Prostate gland (tissue), 2 donors: ENCODE results near the gene NCAM2. TPM values are rescaled to one million over a fixed set of nuclear protein-coding genes. Genes with fewer than 3 reads are reported as not detected.

Experiments
- DNase-seq: peaks from one replicate; pipeline ENCODE4 v3.0.0-alpha.2; 2019; ENCODE audit warnings: low spot score
- H3K27ac ChIP-seq, 2 donors: fragments of 200-600 bp; sonication (generic); 2 replicates each; pipeline ENCODE4 v1.5.1; 2017 to 2019
- H3K27me3 ChIP-seq: fragments of 200-600 bp; sonication (generic); replicated peaks from 2 replicates; pipeline ENCODE4 v1.5.1; 2019; ENCODE audit not compliant: insufficient read depth
- H3K36me3 ChIP-seq, 2 donors: fragments of 200-600 bp; sonication (generic); 1 replicate in 1 of 2; 2 replicates in 1 of 2; pipeline versions ENCODE4 v1.5.1 to v1.8.1; 2017 to 2019
- H3K4me1 ChIP-seq: fragments of 200-600 bp; sonication (generic); replicated peaks from 2 replicates; pipeline ENCODE4 v1.5.1; 2019
- H3K4me3 ChIP-seq, 2 donors: fragments of 200-600 bp; sonication (generic); 2 replicates each; pipeline ENCODE4 v1.5.1; 2017 to 2019
- H3K9me3 ChIP-seq: fragments of 200-600 bp; sonication (generic); 2 replicates; pipeline ENCODE4 v1.5.1; 2017
- CTCF ChIP-seq, 4 experiments: fragments of 200-600 bp in 2 of 4; fragments of 450-650 bp in 2 of 4; sonication (generic) in 2 of 4; IDR thresholded peaks; 1 replicate in 3 of 4; 2 replicates in 1 of 4; pipeline ENCODE4 v1.5.1; 2016 to 2019; ENCODE audit warnings: antibody characterized with exemption in 4 of 4, mild to moderate bottlenecking in 2 of 4, moderate library complexity in 2 of 4
- POLR2A ChIP-seq: fragments of 450-650 bp; IDR thresholded peaks from one replicate; pipeline ENCODE4 v1.6.1; 2016; ENCODE audit warnings: antibody characterized with exemption, mild to moderate bottlenecking
- POLR2AphosphoS5 ChIP-seq: sonication (generic); formaldehyde crosslinking; IDR thresholded peaks from one replicate; pipeline ENCODE4 v1.6.1; 2017; ENCODE audit warnings: antibody characterized with exemption
- WGBS: methylation state at CpG from one replicate; pipeline ENCODE4 v1.1.5; 2018; 5-methylcytosine and 5-hydroxymethylcytosine counted together
- intact Hi-C: fragments of 100-400 bp; cut with DNase I; formaldehyde crosslinking; loops from one replicate; pipeline ENCODE4 v1.14.2; 2022
- total RNA-seq, 2 donors: library from RNA; depleted of rRNA; stranded (reverse); fragments of >200 nt; gene quantifications; one replicate each; pipeline ENCODE4 v1.1.0, GENCODE V29; 2016

The NCAM2 gene
- total RNA-seq, 2 donors from 2014 or later = 1.1 to 21.9 TPM

GRCh38 chr21:21030311-21030710 is 32.1 kb downstream of the NCAM2 start:
- TF ChIP-seq CTCF (IDR thresholded peaks at IDR 0.05) (no peak), POLR2A (no peak), POLR2AphosphoS5 (no peak)
- WGBS = 87% methylated on average over 5 of the region's 5 CpGs

GRCh38 chr21:21034036-21034435 is 35.8 kb downstream of the NCAM2 start:
- intact Hi-C loops = no loop called here
- H3K4me3 ChIP-seq = no peak overlapping the region
- no peak overlapping the region for H3K27ac ChIP-seq
- no peaks in the 10 kb centered on the region for H3K27me3 ChIP-seq
- no peaks in the 10 kb centered on the region for H3K36me3 ChIP-seq
- no peaks in the 10 kb centered on the region for H3K4me1 ChIP-seq
- H3K9me3 ChIP-seq = no peaks in the 10 kb centered on the region
- WGBS = 97% methylated on average over 2 of the region's 2 CpGs
- TF ChIP-seq CTCF (IDR thresholded peaks at IDR 0.05) = no peak
- no peak for TF ChIP-seq POLR2A
- TF ChIP-seq POLR2AphosphoS5 = no peak
- no peak for DNase-seq

More at GRCh38 chr21:21030311-21030710, 32.1 kb downstream of the NCAM2 start:
- Histone ChIP-seq H3K4me3 (no peak overlapping the region), H3K4me1 (no peaks in the 10 kb centered on the region), H3K27ac (no peak overlapping the region), H3K9me3 (no peaks in the 10 kb centered on the region), H3K36me3 (no peaks in the 10 kb centered on the region), H3K27me3 (no peaks in the 10 kb centered on the region)
- DNase-seq = no peak
- intact Hi-C loops = no loop called here

GRCh38 chr21:21039624-21040170 is 41.5 kb downstream of the NCAM2 start:
- H3K36me3 ChIP-seq = no peaks in the 10 kb centered on the region
- intact Hi-C loops = no loop called here

GRCh38 chr21:21045518-21045917 is 47.3 kb downstream of the NCAM2 start:
- no peaks in the 10 kb centered on the region for H3K9me3 ChIP-seq
- no peaks in the 10 kb centered on the region for H3K4me1 ChIP-seq
- WGBS = 56% methylated on average over 3 of the region's 3 CpGs
- intact Hi-C loops = no loop called here
- DNase-seq = no peak
- TF ChIP-seq POLR2A (no peak), CTCF (IDR thresholded peaks at IDR 0.05) (no peak), POLR2AphosphoS5 (no peak)
- no peaks in the 10 kb centered on the region for H3K36me3 ChIP-seq
- H3K27ac ChIP-seq = no peak overlapping the region
- no peaks in the 10 kb centered on the region for H3K27me3 ChIP-seq
- H3K4me3 ChIP-seq = no peak overlapping the region

More at GRCh38 chr21:21039624-21040170, 41.5 kb downstream of the NCAM2 start:
- Histone ChIP-seq H3K27me3 (no peaks in the 10 kb centered on the region), H3K4me3 (no peak overlapping the region), H3K9me3 (no peaks in the 10 kb centered on the region), H3K27ac (no peak overlapping the region), H3K4me1 (no peaks in the 10 kb centered on the region)
- DNase-seq = no peak
- TF ChIP-seq POLR2A (no peak), CTCF (IDR thresholded peaks at IDR 0.05) (no peak), POLR2AphosphoS5 (no peak)
- WGBS = 75% methylated on average over 6 of the region's 6 CpGs

GRCh38 chr21:21046063-21046462 is 47.9 kb downstream of the NCAM2 start:
- WGBS = 14% methylated on average over 2 of the region's 2 CpGs
- TF ChIP-seq POLR2AphosphoS5 = no peak
- no peak for TF ChIP-seq CTCF (IDR thresholded peaks at IDR 0.05)
- no peak for TF ChIP-seq POLR2A
- no peak for DNase-seq
- no peaks in the 10 kb centered on the region for H3K27me3 ChIP-seq
- no peak overlapping the region for H3K27ac ChIP-seq
- H3K4me1 ChIP-seq = no peaks in the 10 kb centered on the region
- intact Hi-C loops = no loop called here
- H3K9me3 ChIP-seq = no peaks in the 10 kb centered on the region
- H3K4me3 ChIP-seq = no peak overlapping the region
- no peaks in the 10 kb centered on the region for H3K36me3 ChIP-seq
